Ecto neural progenitor cell (in vitro differentiated cells): ENCODE data around the gene INPP5A.

Source experiments
- DNase-seq: peaks from one replicate; pipeline ENCODE4 v3.0.0-alpha.2; 2018; ENCODE audit warnings: low spot score

Gene INPP5A

GRCh38 chr10:132631338-132631735 lies 93.8 kb downstream of the INPP5A start:
- no peak for DNase-seq

- no peak for DNase-seq
Measured at GRCh38 chr10:132632091-132632561, 94.5 kb downstream of the INPP5A start.

GRCh38 chr10:132632851-132633684 lies 95.5 kb downstream of the INPP5A start:
- DNase-seq: no peak

GRCh38 chr10:132634241-132634946 lies 96.8 kb downstream of the INPP5A start:
- DNase-seq: no peak

GRCh38 chr10:132634947-132635271 lies 97.3 kb downstream of the INPP5A start:
- DNase-seq: no peak

- DNase-seq: no peak
Measured at GRCh38 chr10:132636358-132636757, 98.8 kb downstream of the INPP5A start.

GRCh38 chr10:132637477-132638129 lies 100.0 kb downstream of the INPP5A start:
- DNase-seq: no peak

- DNase-seq: no peak
Measured at GRCh38 chr10:132638130-132638515, 100.5 kb downstream of the INPP5A start.

GRCh38 chr10:132639470-132639869 lies 101.9 kb downstream of the INPP5A start:
- DNase-seq: no peak

- DNase-seq: no peak
Measured at GRCh38 chr10:132640326-132641125, 102.9 kb downstream of the INPP5A start.

GRCh38 chr10:132641401-132641800 lies 103.8 kb downstream of the INPP5A start:
- no peak for DNase-seq

GRCh38 chr10:132641966-132642731 lies 104.6 kb downstream of the INPP5A start:
- no peak for DNase-seq

- DNase-seq: no peak
Measured at GRCh38 chr10:132642732-132643008, 105.1 kb downstream of the INPP5A start.

- DNase-seq: no peak
Measured at GRCh38 chr10:132643709-132644526, 106.3 kb downstream of the INPP5A start.

GRCh38 chr10:132644527-132645246 lies 107.1 kb downstream of the INPP5A start:
- no peak for DNase-seq

- no peak for DNase-seq
Measured at GRCh38 chr10:132645247-132645530, 107.6 kb downstream of the INPP5A start.

GRCh38 chr10:132645630-132646442 lies 108.2 kb downstream of the INPP5A start:
- DNase-seq: no peak

GRCh38 chr10:132646443-132647097 lies 109.0 kb downstream of the INPP5A start:
- no peak for DNase-seq

GRCh38 chr10:132647424-132647823 lies 109.8 kb downstream of the INPP5A start:
- no peak for DNase-seq
